ENCODE data around the gene NUDT21. TPM values are rescaled to one million over a fixed set of nuclear protein-coding genes. Genes with fewer than 3 reads are reported as not detected.

NUDT21 gene
- total RNA-seq, 1 experiment from 2014 or later: 83.4 TPM

GRCh38 chr16:56451753-56452689 is 889 bp upstream of the NUDT21 start:
- TF ChIP-seq CTCF (IDR thresholded peaks at IDR 0.05; ENCODE audit: unreplicated experiment): no peak
- TSS peak; percentile 48 for BruUV-seq (replicated peaks)
- H3K4me1 Mint-ChIP-seq (ENCODE audit: insufficient read depth, unreplicated experiment): peaks cover 25% of the 10 kb centered on the region
- no peaks in the 10 kb centered on the region for H3K9me3 Mint-ChIP-seq (ENCODE audit: unreplicated experiment)
- peak overlapping the region; percentile 83 for H3K4me3 Mint-ChIP-seq (ENCODE audit: unreplicated experiment)
- H3K27ac Mint-ChIP-seq (ENCODE audit: low read depth, unreplicated experiment): peak overlapping the region; percentile 80
- H3K36me3 Mint-ChIP-seq (ENCODE audit: insufficient read depth, unreplicated experiment): peaks cover 46% of the 10 kb centered on the region
- peak; percentile 35 for DNase-seq (ENCODE audit: unreplicated experiment)
- intact Hi-C loops (cut with micrococcal nuclease): loop anchor here (2.0 kb wide), 1 partner anchor 25 kb away; no protein-coding TSS in a partner anchor
- ChIA-PET POLR2A (interaction anchor here (0.6 to 3.5 kb wide), 39 partner anchors 9 to 1527 kb away, joined by 3 to 35 read pairs (median 4); partner anchors contain the start of genes AMFR, BBS2, MT1F and MT1X), CTCF (interaction anchor here (0.5 to 1.4 kb wide), 5 partner anchors 14 to 96 kb away, joined by 3 to 4 read pairs (median 3); no protein-coding TSS in a partner anchor)
- no peaks in the 10 kb centered on the region for H3K27me3 Mint-ChIP-seq (ENCODE audit: insufficient read depth, unreplicated experiment)

GRCh38 chr16:56450275-56450985 is 702 bp downstream of the NUDT21 start:
- peaks cover 20% of the 10 kb centered on the region for H3K4me1 Mint-ChIP-seq (ENCODE audit: insufficient read depth, unreplicated experiment)
- H3K27me3 Mint-ChIP-seq (ENCODE audit: insufficient read depth, unreplicated experiment): no peaks in the 10 kb centered on the region
- DNase-seq (ENCODE audit: unreplicated experiment): no peak
- intact Hi-C loops (cut with micrococcal nuclease): loop anchor here (2.0 kb wide), 1 partner anchor 24 kb away; no protein-coding TSS in a partner anchor
- H3K36me3 Mint-ChIP-seq (ENCODE audit: insufficient read depth, unreplicated experiment): peaks cover 46% of the 10 kb centered on the region
- peak overlapping the region; percentile 80 for H3K27ac Mint-ChIP-seq (ENCODE audit: low read depth, unreplicated experiment)
- no peak for TF ChIP-seq CTCF (IDR thresholded peaks at IDR 0.05; ENCODE audit: unreplicated experiment)
- CTCF ChIA-PET: interaction anchor here (0.6 to 1.4 kb wide), 3 partner anchors 15 to 1013 kb away, joined by 3 read pairs; no protein-coding TSS in a partner anchor
- peak overlapping the region; percentile 83 for H3K4me3 Mint-ChIP-seq (ENCODE audit: unreplicated experiment)
- POLR2A ChIA-PET: interaction anchor here (0.5 to 3.5 kb wide), 35 partner anchors 8 to 1525 kb away, joined by 3 to 35 read pairs (median 5); partner anchors contain the start of genes AMFR, MT1X and MT2A
- BruUV-seq (replicated peaks): TSS peak; percentile 33
- no peaks in the 10 kb centered on the region for H3K9me3 Mint-ChIP-seq (ENCODE audit: unreplicated experiment)

DNA sequence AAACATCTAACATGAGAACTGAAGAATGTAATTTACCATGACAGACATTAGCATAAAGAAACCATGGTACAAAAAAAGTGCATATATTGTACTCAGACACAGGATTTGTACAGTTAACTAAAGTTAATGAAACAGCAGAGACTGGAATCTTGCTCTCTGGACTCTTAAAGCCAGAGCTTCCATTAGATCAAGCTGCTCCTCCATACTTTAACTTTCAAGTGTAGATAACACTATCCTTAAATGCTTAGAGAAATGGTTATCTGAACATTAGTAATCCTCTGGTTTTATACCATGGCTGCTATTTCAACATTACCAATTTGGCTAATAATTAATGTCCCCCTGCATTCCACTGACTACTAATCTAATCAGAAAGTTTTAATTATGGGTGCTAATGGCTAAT is 3.1 kb downstream of the NUDT21 start:
- CTCF ChIA-PET: no interaction called here
- TF ChIP-seq CTCF (IDR thresholded peaks at IDR 0.05; ENCODE audit: unreplicated experiment): no peak
- no peak overlapping the region for H3K4me3 Mint-ChIP-seq (ENCODE audit: unreplicated experiment)
- H3K36me3 Mint-ChIP-seq (ENCODE audit: insufficient read depth, unreplicated experiment): peaks cover 45% of the 10 kb centered on the region
- no peak overlapping the region for H3K27ac Mint-ChIP-seq (ENCODE audit: low read depth, unreplicated experiment)
- H3K27me3 Mint-ChIP-seq (ENCODE audit: insufficient read depth, unreplicated experiment): no peaks in the 10 kb centered on the region
- intact Hi-C loops (cut with micrococcal nuclease): no loop called here
- BruUV-seq (replicated peaks): no TSS peak
- DNase-seq (ENCODE audit: unreplicated experiment): no peak
- POLR2A ChIA-PET: interaction anchor here (0.6 to 2.1 kb wide), 4 partner anchors 21 to 239 kb away, joined by 3 to 9 read pairs (median 6); partner anchors contain the start of gene MT1X
- peaks cover 20% of the 10 kb centered on the region for H3K4me1 Mint-ChIP-seq (ENCODE audit: insufficient read depth, unreplicated experiment)
- H3K9me3 Mint-ChIP-seq (ENCODE audit: unreplicated experiment): no peaks in the 10 kb centered on the region

Measured in MCF 10A (cell line).